OCI-LY1 (cell line): ENCODE measurements around the gene BBC3.
"Not testable (repeated sequence)": the region's sequence is repeated elsewhere in the genome, so short reads cannot be mapped to it uniquely, and the experiment has no call there.

Experiments used
- H2AFZ ChIP-seq: fragments of 200-600 bp; sonication (generic), shearing (Covaris generic); 2 replicates; pipeline ENCODE4 v1.6.0; 2014; ENCODE audit warnings: antibody characterized with exemption, mild to moderate bottlenecking, low read length
- H3F3A ChIP-seq: fragments of 200-600 bp; sonication (generic), shearing (Covaris generic); 2 replicates; pipeline ENCODE4 v1.6.0; 2014; ENCODE audit warnings: mild to moderate bottlenecking, antibody characterized with exemption, low read length, moderate library complexity; ENCODE audit not compliant: insufficient read depth
- H3K27ac ChIP-seq: fragments of 200-600 bp; sonication (generic); 2 replicates; pipeline ENCODE4 v1.5.1; 2014; ENCODE audit warnings: low read length, mixed run types, mild to moderate bottlenecking, low read depth; ENCODE audit not compliant: poor library complexity, severe bottlenecking
- H3K27me3 ChIP-seq: fragments of 200-600 bp; sonication (generic); 2 replicates; pipeline ENCODE4 v1.6.0; 2014; ENCODE audit warnings: antibody characterized with exemption, mild to moderate bottlenecking, low read length, moderate library complexity; ENCODE audit not compliant: insufficient read depth
- H3K36me3 ChIP-seq: fragments of 200-600 bp; sonication (generic); 2 replicates; pipeline ENCODE4 v1.6.1; 2014; ENCODE audit warnings: mild to moderate bottlenecking, antibody characterized with exemption, low read length, moderate library complexity, mixed read lengths; ENCODE audit not compliant: insufficient read depth
- H3K4me1 ChIP-seq: fragments of 200-600 bp; sonication (generic); 2 replicates; pipeline ENCODE4 v1.5.1; 2014; ENCODE audit warnings: mild to moderate bottlenecking, low read length, moderate library complexity; ENCODE audit not compliant: insufficient read depth, severe bottlenecking
- H3K4me2 ChIP-seq: fragments of 200-600 bp; sonication (generic), shearing (Covaris generic); 2 replicates; pipeline ENCODE4 v1.6.1; 2014; ENCODE audit warnings: low read length
- H3K4me3 ChIP-seq: fragments of 200-600 bp; sonication (generic); 2 replicates; pipeline ENCODE4 v1.5.1; 2014; ENCODE audit warnings: low read length, low read depth, mild to moderate bottlenecking, mixed read lengths; ENCODE audit not compliant: poor library complexity, severe bottlenecking
- H3K79me2 ChIP-seq: fragments of 200-600 bp; shearing (Covaris generic); 2 replicates; pipeline ENCODE4 v1.6.1; 2016; ENCODE audit warnings: mixed run types, low read length, mixed read lengths; ENCODE audit not compliant: insufficient read depth
- H3K9ac ChIP-seq: fragments of 200-600 bp; sonication (generic), shearing (Covaris generic); 2 replicates; pipeline ENCODE4 v1.6.1; 2014; ENCODE audit warnings: mild to moderate bottlenecking, low read length, mixed read lengths
- H3K9me2 ChIP-seq: fragments of 200-600 bp; sonication (generic), shearing (Covaris generic); 2 replicates; pipeline ENCODE4 v1.6.1; 2014; ENCODE audit warnings: low read depth, mild to moderate bottlenecking, low read length, mixed read lengths
- H3K9me3 ChIP-seq: fragments of 200-600 bp; shearing (Covaris generic); 2 replicates; pipeline ENCODE4 v1.6.1; 2014; ENCODE audit warnings: low read length, mixed read lengths
- H4K20me1 ChIP-seq: fragments of 200-600 bp; sonication (generic), shearing (Covaris generic); 2 replicates; pipeline ENCODE4 v1.6.0; 2016; ENCODE audit warnings: mild to moderate bottlenecking, low read length; ENCODE audit not compliant: insufficient read depth
- CTCF ChIP-seq: fragments of 200-600 bp; sonication (generic), shearing (Covaris generic); IDR thresholded peaks from 2 replicates; pipeline ENCODE4 v1.5.1; 2017; ENCODE audit warnings: mild to moderate bottlenecking, antibody characterized with exemption, low read length, moderate library complexity, mixed read lengths
- EZH2 ChIP-seq: fragments of 200-600 bp; sonication (generic), shearing (Covaris generic); IDR thresholded peaks from 2 replicates; pipeline ENCODE4 v1.8.0; 2017; ENCODE audit warnings: borderline replicate concordance, mixed run types, mild to moderate bottlenecking, antibody characterized with exemption, low read length, moderate library complexity, mixed read lengths

The BBC3 gene

GRCh38 chr19:47266401-47266941 lies 35.5 kb upstream of the BBC3 start:
- H3K36me3 ChIP-seq: peaks cover 28% of the 10 kb centered on the region

GRCh38 chr19:47264629-47265028 lies 33.6 kb upstream of the BBC3 start:
- H3K9ac ChIP-seq: no peak overlapping the region
- no peak for TF ChIP-seq EZH2
- no peak for TF ChIP-seq CTCF
- H3K4me1 ChIP-seq: peaks cover 12% of the 10 kb centered on the region
- no peak overlapping the region for H3K27ac ChIP-seq
- H3F3A ChIP-seq: no peaks in the 10 kb centered on the region
- no peaks in the 10 kb centered on the region for H3K9me2 ChIP-seq
- H3K9me3 ChIP-seq: no peaks in the 10 kb centered on the region
- no peaks in the 10 kb centered on the region for H3K27me3 ChIP-seq
- H3K4me2 ChIP-seq: no peak overlapping the region
- H3K4me3 ChIP-seq: no peak overlapping the region
- peaks cover 37% of the 10 kb centered on the region for H3K36me3 ChIP-seq
- H3K79me2 ChIP-seq: no peaks in the 10 kb centered on the region
- no peak overlapping the region for H2AFZ ChIP-seq
- no peaks in the 10 kb centered on the region for H4K20me1 ChIP-seq

More at GRCh38 chr19:47266401-47266941, 35.5 kb upstream of the BBC3 start:
- H3K4me1 ChIP-seq: peaks cover 12% of the 10 kb centered on the region
- H3K27ac ChIP-seq: no peak overlapping the region
- no peaks in the 10 kb centered on the region for H3K27me3 ChIP-seq
- H3K4me3 ChIP-seq: no peak overlapping the region
- no peak for TF ChIP-seq CTCF
- no peak for TF ChIP-seq EZH2
- H3K9me3 ChIP-seq: no peaks in the 10 kb centered on the region
- no peaks in the 10 kb centered on the region for H3F3A ChIP-seq
- no peaks in the 10 kb centered on the region for H3K9me2 ChIP-seq
- no peak overlapping the region for H3K9ac ChIP-seq
- no peak overlapping the region for H3K4me2 ChIP-seq
- H2AFZ ChIP-seq: no peak overlapping the region
- no peaks in the 10 kb centered on the region for H3K79me2 ChIP-seq
- H4K20me1 ChIP-seq: no peaks in the 10 kb centered on the region

GRCh38 chr19:47261946-47262793 lies 31.2 kb upstream of the BBC3 start:
- H3K79me2 ChIP-seq, H3K9me3 ChIP-seq, H3K27me3 ChIP-seq, H3K4me2 ChIP-seq, H3K4me3 ChIP-seq, H4K20me1 ChIP-seq, H3K9me2 ChIP-seq, H2AFZ ChIP-seq, H3F3A ChIP-seq, H3K9ac ChIP-seq: not testable (repeated sequence)
- Histone ChIP-seq H3K27ac (peak overlapping the region; percentile 71), H3K4me1 (peaks cover 22% of the 10 kb centered on the region), H3K36me3 (peaks cover 35% of the 10 kb centered on the region)

- Histone ChIP-seq H3K4me1 (peaks cover 28% of the 10 kb centered on the region), H3K4me2 (no peak overlapping the region), H3F3A (no peaks in the 10 kb centered on the region), H3K9ac (no peak overlapping the region), H2AFZ (no peak overlapping the region), H3K4me3 (no peak overlapping the region), H3K9me2 (no peaks in the 10 kb centered on the region), H4K20me1 (no peaks in the 10 kb centered on the region), H3K79me2 (no peaks in the 10 kb centered on the region), H3K9me3 (no peaks in the 10 kb centered on the region), H3K27ac (no peak overlapping the region), H3K36me3 (peaks cover 23% of the 10 kb centered on the region), H3K27me3 (no peaks in the 10 kb centered on the region)
- TF ChIP-seq EZH2: no peak
- no peak for TF ChIP-seq CTCF
Measured at GRCh38 chr19:47260476-47260875, 29.5 kb upstream of the BBC3 start.
